HuH-7 (cell line): Measurements from ENCODE around the gene FA2H.
"Not testable (repeated sequence)": the region's sequence is repeated elsewhere in the genome, so short reads cannot be mapped to it uniquely, and the experiment has no call there.

Source experiments
- DNase-seq: peaks from one replicate; pipeline ENCODE4 v3.0.0; 2011; ENCODE audit warnings: low spot score

FA2H gene

GRCh38 chr16:74682556-74682955 lies 92.1 kb downstream of the FA2H start:
- DNase-seq: no peak

- DNase-seq: no peak
Observed at GRCh38 chr16:74680681-74681080, 93.9 kb downstream of the FA2H start.

- DNase-seq: no peak
Observed at GRCh38 chr16:74679983-74680382, 94.6 kb downstream of the FA2H start.

GRCh38 chr16:74677868-74678267 lies 96.8 kb downstream of the FA2H start:
- DNase-seq: no peak

GRCh38 chr16:74673876-74674275 lies 100.7 kb downstream of the FA2H start:
- DNase-seq: no peak

GRCh38 chr16:74668877-74669276 lies 105.7 kb downstream of the FA2H start:
- DNase-seq: not testable (repeated sequence)

- DNase-seq: no peak
Observed at GRCh38 chr16:74667255-74667700, 107.3 kb downstream of the FA2H start.

GRCh38 chr16:74666425-74667254 lies 108.0 kb downstream of the FA2H start, which contains the start of gene RFWD3:
Gene RFWD3, minus strand, starts transcription at chr16:74666877. Its CDS starts 5,428 bp downstream, at chr16:74661449.
- DNase-seq: peak; percentile 100

- DNase-seq: no peak
Observed at GRCh38 chr16:74666010-74666421, 108.6 kb downstream of the FA2H start.
